Dedifferentiated amniotic fluid mesenchymal stem cell (primary cell): ENCODE data around the gene CADPS2.
"Not testable (repeated sequence)": the region's sequence is repeated elsewhere in the genome, so short reads cannot be mapped to it uniquely, and the experiment has no call there.

ENCODE experiments used
- DNase-seq: peaks from one replicate; pipeline ENCODE4 v3.0.0-alpha.2; 2016; ENCODE audit errors: extremely low spot score

CADPS2 gene

GRCh38 chr7:122675621-122676020, 210.6 kb downstream of the CADPS2 start:
- DNase-seq, result no peak

- no peak for DNase-seq
Observed at GRCh38 chr7:122675011-122675410, 211.2 kb downstream of the CADPS2 start.

GRCh38 chr7:122674502-122674901, 211.8 kb downstream of the CADPS2 start:
- peak; percentile 36 for DNase-seq

GRCh38 chr7:122673951-122674350, 212.3 kb downstream of the CADPS2 start:
- no peak for DNase-seq

GRCh38 chr7:122672536-122672935, 213.7 kb downstream of the CADPS2 start:
- DNase-seq, result no peak

- no peak for DNase-seq
Observed at GRCh38 chr7:122663733-122664132, 222.5 kb downstream of the CADPS2 start.

GRCh38 chr7:122658856-122659255, 227.4 kb downstream of the CADPS2 start:
- DNase-seq, result no peak

GRCh38 chr7:122653685-122654084, 232.6 kb downstream of the CADPS2 start:
- DNase-seq, result no peak

GRCh38 chr7:122652876-122653275, 233.4 kb downstream of the CADPS2 start:
- DNase-seq, result no peak

GRCh38 chr7:122651451-122651850, 234.8 kb downstream of the CADPS2 start:
- no peak for DNase-seq

GRCh38 chr7:122643250-122643649, 243.0 kb downstream of the CADPS2 start:
- no peak for DNase-seq

- DNase-seq, result no peak
Observed at GRCh38 chr7:122638459-122638858, 247.8 kb downstream of the CADPS2 start.

GRCh38 chr7:122637784-122638183, 248.5 kb downstream of the CADPS2 start:
- no peak for DNase-seq

GRCh38 chr7:122635481-122635880, 250.8 kb downstream of the CADPS2 start:
- DNase-seq, result not testable (repeated sequence)

GRCh38 chr7:122633472-122633871, 252.8 kb downstream of the CADPS2 start:
- no peak for DNase-seq

GRCh38 chr7:122632238-122632637, 254.0 kb downstream of the CADPS2 start:
- no peak for DNase-seq

GRCh38 chr7:122629412-122629953, 256.8 kb downstream of the CADPS2 start:
- DNase-seq, result no peak

- no peak for DNase-seq
Observed at GRCh38 chr7:122628651-122629411, 257.4 kb downstream of the CADPS2 start.

- no peak for DNase-seq
Observed at GRCh38 chr7:122626785-122627184, 259.5 kb downstream of the CADPS2 start.

- DNase-seq, result no peak
Observed at GRCh38 chr7:122622682-122623081, 263.6 kb downstream of the CADPS2 start.

GRCh38 chr7:122619664-122620063, 266.6 kb downstream of the CADPS2 start:
- DNase-seq, result no peak

- DNase-seq, result no peak
Observed at GRCh38 chr7:122618585-122619189, 267.6 kb downstream of the CADPS2 start.

GRCh38 chr7:122616951-122617350, 269.3 kb downstream of the CADPS2 start:
- DNase-seq, result no peak
